Right lobe of liver (tissue), 4 donors: Measurements from ENCODE around the gene UNC13D.

Source experiments
- CTCF ChIP-seq, 4 donors: fragments of 200-600 bp in 3 of 4; fragments of 450-650 bp in 1 of 4; IDR thresholded peaks; one replicate each; pipeline versions ENCODE4 v1.5.1 to v1.8.0; 2016 to 2022; ENCODE audit warnings: antibody characterized with exemption in 4 of 4, mild to moderate bottlenecking in 2 of 4
- POLR2A ChIP-seq: fragments of 450-650 bp; IDR thresholded peaks from one replicate; pipeline ENCODE4 v1.6.1; 2017; ENCODE audit warnings: antibody characterized with exemption, mild to moderate bottlenecking
- donor health status: DM: no; HTN: no; CAD: no.
- donor health status: DM: no; HTN: no; CAD: no.
- donor health status: DM: no; HTN: yes; CAD: no.

- TF ChIP-seq CTCF (IDR thresholded peaks at IDR 0.05) (no peak), POLR2A (no peak)
Observed at GRCh38 chr17:75892556-75893224, 48.5 kb upstream of the UNC13D start.
